HG03565 (cell line): ENCODE data around the gene ZFP57.
"Not testable (repeated sequence)": the region's sequence is repeated elsewhere in the genome, so short reads cannot be mapped to it uniquely, and the experiment has no call there.

Source experiments
- ATAC-seq: cut with Tn5 transposase; IDR thresholded peaks from one replicate; pipeline ENCODE4 v1.9.1; 2021; ENCODE audit warnings: mild to moderate bottlenecking, moderate library complexity; ENCODE audit not compliant: unreplicated experiment

ZFP57 gene

DNA sequence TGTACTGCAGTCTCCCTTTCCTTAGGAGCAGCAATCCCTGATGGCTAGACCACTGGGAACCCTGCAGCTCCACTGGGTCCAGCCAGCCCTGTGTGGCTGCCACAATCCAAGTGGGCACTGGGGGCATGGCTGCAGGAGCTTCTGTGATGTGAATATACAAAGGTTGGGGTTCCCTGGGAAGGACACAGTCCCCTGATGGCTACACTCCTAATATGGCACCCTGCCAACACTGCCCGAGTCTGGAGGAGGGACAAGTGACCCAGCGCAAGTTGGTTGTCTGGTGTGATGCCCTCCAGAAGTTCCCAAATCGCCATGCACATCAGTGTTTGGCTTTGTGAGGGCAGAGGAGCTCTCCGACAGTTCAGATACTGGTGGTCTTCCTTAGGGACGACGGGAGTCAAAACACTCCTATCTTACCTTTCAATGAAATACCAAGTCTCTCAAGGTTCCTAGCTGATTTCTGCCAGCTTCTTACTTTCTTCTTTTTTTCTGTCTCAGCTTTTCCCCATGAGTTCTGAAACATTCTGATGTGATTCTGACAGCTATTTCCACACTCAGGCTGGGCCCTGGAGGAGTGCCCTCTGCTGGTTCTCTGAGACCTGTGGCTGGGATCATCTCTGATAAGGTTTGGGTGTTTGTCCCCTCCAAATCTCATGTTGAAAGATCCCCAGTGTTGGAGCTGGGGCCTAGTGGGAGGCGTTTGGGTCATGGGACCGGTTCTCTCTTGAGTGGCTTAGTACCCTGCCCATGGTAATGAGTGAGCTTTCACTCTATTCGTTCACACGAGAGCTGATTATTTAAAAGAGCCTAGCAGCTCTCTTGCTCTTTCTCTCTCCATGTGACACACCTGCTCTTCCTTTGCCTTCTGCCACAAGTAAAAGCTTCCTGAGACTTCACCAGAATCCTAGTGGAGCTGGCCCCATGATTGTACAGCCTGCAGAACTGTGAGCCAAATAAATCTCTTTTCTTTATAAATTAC is 15.5 kb upstream of the ZFP57 start:
- no peak for ATAC-seq

DNA sequence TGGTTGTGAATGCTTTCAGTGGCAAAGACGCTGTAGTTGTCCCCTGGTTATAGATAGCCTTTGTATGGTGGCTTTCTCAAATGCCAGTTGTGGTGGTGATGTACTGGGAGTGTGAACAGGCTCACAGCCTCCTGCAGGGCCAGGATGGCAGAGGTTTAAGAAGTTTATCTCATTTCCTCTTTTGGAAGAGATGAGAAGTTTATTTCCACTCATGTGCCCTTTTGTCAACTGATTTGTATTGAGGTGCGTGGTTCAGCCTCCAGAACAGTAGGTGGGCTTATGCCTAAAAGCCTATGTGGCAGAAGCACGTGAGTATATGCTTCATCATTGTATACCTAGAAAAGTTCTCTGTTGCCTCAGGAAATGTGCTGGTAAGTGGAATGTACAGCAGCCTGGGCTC is 13.7 kb upstream of the ZFP57 start:
- ATAC-seq, result no peak

DNA sequence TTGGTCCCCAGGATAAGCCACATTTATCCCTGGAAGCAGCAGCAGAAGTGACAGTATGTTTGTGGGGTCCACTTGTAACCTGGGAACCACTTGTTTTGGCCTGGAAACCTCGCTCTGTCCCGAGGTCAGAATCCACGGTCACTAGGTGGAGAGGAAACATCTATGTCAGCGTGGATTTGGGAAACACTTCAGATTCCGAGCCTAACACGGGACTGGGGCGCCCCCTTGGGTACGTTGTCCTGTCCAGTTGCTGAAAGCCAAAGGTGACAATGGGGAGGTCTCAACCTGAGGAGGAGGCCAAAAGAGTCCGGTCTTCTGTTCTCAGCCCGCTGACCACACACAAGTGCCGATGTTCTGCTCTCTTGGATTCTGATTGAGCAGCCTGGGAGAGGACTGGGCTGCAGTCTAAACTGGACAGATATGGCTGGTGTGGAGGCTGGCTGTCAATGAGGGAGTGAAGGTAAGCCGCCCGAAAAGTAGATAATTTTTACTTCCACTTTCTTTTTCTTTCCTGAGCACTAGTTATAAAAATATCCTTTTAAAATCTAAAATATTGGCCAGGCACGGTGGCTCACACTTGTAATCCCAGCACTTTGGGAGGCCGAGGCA is 4.9 kb upstream of the ZFP57 start:
- no peak for ATAC-seq

DNA sequence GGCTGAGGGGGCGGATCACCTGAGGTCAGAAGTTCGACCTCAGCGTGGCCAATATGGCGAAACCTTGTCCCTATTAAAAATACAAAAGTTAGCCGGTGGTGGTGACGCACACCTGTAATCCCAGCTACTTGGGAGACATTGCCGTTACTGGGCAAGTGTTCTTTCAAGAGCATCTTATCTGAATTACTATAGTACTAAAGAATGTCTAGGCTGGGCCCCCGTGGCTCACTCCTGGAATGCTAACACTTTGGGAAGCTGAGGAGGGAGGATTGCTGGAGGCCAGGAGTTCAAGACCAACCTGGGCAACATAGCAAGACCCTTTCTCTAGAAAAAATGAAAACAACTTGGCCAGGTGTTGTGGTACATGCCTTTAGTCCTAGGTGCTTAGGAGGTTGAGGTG is 859 bp upstream of the ZFP57 start:
- no peak for ATAC-seq

DNA sequence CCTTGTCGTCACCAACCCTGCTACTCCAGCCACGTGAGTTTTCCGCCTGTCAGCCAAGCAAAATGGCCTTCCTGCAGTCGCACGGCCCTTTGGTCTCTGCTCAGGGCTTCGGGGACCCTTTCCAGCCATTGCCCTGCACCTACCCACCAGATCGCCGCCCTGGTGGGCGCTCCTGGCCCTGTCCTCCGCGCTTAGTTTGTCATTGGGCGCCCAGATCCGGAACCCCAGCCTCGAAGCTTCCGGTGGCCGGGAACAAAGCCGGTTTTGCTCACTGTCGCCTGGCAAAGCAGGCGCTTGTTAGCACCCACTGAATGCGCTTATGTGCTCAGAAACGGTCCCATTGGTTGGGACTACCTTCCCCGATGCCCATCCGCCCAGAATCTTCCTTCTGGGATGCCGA is 536 bp downstream of the ZFP57 start:
- no peak for ATAC-seq

DNA sequence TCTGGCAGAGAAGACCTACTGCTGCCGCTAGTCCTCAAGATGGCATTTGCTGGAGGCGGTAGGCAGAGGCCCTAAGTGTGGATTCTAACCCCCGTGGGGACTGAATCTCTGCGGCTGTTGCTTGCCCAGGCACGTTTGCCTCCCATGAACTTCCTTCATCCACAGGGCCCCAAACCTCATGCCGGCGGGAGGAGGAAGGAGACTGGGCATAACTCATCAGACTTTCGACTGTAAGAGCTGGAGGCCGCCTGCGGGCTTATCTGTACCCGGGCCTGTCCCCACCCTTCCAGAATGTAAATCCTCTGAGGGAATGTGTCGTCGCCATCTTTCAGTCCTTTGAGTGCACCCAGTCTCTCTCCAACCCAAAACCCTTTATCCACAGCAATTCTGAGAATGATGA is 990 bp downstream of the ZFP57 start:
- no peak for ATAC-seq

DNA sequence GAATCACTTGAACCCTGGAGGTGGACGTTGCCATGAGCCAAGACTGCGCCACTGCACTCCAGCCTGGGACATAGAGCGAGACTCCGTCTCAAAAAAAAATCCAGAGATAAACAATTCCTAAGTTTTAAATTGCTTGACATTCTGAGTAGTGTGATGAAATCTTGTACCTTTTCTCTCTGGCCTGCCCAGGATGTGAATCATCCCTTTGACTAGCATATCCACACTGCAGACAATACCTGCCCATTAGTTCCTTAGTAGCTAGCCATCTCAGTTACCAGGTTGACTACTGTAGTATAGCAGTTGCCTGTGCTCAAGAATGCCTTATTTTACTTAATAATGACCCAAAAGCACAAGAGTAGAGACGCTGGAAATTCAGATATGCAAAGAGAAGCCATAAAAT is 2.8 kb downstream of the ZFP57 start:
- ATAC-seq, result no peak

DNA sequence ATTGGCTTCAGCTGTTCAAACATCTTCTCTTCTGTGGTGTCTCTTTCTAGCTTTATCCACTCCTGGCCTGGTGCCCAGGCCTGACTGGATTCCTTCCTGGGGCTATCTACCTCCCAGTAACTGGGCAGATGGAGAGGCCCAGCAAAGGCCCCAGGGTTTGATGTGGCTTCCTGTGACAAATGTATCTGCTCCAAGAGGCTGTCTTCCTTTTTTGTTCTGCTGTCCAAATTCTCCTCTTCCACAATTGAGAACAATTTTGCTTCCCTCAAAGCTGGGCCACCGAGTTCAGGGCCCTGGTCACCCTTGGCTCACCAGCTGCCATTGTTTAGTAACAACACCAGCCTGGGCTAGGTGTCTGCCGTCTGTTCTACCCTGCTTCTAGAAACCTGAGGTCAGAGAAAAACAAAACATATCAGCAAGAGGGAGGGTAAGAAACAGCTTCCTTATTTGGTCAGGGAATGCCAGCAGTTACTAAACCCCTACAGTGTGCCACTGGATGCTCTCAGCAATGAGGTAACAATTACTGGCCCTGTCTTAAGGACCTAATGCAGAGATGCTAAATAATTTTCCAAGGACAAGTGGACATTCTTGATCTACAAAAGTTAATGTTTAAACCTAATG is 3.9 kb downstream of the ZFP57 start:
- ATAC-seq, result no peak

DNA sequence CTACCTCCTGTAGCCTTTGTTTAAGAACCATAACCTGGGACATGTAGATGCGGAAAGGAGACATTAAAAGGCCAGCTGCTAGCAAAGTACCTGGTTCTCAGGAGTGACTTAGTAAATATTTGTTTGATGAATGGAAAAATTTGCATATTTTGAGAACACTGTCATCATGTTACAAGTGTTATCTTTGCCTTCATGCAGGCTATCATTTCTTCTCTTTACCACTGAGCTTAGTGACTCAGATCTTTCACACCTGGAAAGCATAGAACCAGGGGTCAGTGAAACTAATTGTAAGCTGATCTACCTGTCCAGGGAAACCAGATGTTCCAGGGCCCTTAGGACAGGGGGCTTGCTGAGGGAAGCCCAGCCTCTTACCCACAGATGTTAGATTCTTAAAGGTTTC is 5.4 kb downstream of the ZFP57 start:
- ATAC-seq, result no peak

DNA sequence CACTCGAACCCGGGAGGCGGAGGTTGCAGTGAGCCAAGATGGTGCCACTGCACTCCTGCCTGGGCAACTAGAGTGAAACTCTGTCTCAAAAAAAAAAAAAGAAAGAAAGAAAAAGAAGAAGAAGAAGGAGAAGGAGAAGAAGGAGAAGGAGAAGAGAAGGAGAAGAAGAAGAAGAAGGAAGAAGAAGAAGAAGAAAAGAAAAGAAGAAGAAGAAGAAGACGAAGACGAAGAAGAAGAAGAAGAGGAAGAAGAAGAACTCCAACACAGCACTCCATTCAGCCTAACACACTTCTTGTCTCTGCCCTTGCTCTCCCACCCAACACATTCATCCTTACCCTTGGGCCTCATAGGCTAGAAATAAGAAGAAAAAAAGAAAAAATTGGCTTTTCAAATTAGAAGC is 6.9 kb downstream of the ZFP57 start:
- ATAC-seq, result no peak

DNA sequence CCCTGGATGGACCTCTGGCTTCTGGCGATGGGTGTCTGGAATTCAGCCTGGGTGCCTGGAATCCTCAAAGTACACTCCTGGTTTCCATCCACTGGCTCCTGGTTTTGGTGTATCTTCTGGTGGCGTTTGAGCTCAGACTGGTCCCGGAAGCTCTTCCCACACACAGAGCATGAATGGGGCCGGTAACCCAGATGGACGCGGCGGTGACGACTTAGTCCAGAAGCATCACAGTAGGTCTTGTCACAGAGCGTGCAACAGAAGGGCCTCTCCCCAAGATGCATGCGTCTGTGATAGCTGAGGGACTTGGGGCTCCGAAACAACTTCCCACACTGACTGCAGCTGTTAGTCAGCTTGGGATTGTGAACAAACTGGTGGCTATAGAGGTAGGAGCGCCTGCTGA is 7.8 kb downstream of the ZFP57 start:
- ATAC-seq, result no peak

DNA sequence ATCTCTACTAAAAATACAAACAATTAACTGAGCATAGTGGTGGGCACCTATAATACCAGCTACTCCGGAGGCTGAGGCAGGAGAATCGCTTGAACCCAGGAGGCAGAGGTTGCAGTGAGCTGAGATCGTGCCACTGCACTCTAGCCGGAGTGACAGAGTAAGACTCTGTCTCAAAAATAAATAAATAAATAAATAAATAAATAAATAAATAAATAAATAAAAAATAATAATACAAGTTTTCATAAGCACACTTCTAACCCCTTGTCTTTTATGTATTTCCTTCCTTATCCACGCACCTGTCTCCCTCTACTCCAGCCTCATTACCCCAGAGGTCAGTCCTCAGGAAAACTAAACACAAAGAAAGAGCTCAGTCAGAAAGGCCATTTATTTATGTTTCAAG is 8.8 kb downstream of the ZFP57 start:
- not testable (repeated sequence) for ATAC-seq

DNA sequence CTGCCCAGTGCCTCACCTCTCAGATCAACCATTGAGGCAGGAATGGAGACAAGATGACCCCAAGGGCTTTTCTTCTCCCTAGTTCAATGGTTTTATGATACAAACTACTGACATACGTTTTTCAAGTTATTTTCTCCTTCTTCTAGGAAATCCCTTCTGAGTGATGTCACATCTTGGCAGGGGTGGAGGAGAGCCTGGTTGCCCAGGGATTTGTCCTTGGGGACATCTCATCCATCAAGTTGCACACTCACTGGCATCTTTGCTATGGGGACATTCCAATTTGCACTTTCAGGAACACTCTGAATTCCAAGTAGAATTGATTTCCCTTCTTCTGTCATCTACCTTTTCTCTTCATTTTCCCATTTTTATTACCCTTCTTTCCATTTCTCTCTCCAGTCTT is 9.9 kb downstream of the ZFP57 start:
- ATAC-seq, result no peak

DNA sequence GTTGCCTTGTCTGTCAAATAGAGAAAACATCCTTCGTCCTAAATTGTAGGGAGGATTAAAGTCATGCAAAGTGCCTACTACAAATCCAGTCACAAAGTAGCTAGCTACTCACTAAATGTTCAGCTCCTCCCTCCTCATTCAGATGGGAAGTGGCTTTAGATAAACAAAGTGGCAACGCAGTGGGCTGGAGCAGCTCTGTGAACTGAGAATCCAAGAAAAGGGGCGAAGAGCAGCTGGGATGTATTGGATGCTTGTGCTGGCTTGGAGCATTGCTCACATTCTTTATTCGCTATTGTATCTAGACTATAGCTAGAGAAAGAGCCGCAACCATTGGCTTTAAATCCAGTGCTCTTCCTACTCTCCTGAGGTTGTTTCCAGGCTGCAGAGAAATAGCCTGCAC is 13.8 kb downstream of the ZFP57 start:
- no peak for ATAC-seq

DNA sequence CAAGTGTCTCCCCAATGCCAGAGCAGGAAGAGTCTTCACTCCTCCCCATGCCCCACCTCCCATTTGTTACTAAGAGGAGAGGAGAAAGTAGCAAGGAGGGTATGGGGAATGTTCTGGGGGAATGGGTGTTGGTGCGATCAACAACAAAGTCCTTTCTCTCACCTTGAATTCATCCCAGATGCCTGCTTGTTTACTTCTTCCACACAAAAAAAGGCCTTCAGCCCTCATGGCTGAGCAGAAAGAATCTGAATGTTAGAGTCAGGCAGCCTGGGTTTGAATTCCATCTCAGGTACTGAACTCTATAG is 14.2 kb downstream of the ZFP57 start:
- ATAC-seq, result no peak

DNA sequence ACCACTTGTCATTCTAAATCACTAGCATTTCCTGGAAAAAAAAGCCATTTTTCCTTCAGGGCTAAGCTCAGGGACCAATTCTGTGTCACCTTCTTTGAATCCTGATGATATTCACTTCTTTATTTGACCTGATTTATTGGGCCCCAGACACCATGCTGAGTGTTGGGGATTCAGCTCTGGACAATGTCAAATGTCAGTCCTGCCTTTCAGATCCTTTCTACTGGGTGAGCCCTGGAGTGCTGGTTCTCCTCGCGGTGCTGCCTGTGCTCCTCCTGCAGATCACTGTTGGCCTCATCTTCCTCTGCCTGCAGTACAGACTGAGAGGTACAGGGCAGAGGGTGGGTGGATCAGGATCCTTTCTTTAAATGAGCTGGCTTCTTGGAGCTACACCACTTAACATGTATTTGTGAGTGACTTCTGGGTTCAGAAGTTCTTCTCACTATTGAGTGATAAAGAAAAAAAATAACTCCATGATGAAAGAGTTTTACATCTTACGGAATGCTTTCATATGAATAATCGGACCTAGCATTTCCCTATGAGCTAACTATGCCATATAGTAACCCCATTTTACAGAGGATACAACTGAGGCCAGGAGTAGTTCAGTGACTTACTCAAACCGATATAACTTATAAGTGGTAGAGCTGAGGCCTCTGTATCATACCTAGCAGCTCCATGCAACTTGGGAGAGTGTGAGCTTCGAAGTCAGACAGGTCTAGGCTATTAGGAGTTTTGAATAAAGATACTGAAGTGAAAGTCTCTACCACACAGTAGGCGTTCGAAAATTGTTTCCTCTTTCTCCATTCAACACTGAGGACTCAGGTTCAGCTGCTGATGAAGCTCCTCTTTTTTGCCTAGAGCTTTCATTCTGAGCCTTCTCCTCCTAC is 14.8 kb downstream of the ZFP57 start:
- no peak for ATAC-seq

DNA sequence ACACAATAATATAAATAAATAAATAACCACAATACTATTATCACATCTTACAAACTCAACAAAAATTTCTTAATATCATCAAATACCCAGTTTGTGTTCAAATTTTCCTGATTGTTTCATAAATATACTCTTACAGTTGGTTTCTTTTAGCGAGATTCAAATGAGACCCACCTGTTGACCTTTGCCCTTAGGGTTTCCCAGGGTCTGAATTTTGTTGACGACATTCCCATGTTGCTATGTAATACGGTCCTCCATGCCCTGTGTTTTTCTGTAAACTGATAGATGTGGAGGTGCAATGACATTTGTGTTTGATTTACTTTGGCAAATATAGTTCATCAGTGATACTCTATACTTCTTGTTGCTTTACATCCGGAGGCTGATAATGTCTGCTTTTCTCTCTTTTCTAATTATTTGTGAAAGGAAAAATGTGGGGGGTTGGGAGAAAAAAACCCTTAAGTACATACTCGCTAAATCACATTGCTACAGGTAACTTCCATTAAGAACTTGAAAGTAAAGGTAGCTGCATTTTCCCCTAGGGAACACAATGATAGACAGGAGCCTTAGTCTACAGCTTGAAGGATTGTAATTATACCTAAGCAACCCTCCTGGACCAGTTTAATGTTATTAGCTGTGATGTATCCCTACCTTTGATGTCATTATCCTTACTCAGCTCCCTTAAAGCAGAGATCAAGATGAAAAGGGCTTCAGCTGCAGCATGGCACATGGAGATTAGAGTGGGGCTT is 17.5 kb downstream of the ZFP57 start:
- no peak for ATAC-seq

DNA sequence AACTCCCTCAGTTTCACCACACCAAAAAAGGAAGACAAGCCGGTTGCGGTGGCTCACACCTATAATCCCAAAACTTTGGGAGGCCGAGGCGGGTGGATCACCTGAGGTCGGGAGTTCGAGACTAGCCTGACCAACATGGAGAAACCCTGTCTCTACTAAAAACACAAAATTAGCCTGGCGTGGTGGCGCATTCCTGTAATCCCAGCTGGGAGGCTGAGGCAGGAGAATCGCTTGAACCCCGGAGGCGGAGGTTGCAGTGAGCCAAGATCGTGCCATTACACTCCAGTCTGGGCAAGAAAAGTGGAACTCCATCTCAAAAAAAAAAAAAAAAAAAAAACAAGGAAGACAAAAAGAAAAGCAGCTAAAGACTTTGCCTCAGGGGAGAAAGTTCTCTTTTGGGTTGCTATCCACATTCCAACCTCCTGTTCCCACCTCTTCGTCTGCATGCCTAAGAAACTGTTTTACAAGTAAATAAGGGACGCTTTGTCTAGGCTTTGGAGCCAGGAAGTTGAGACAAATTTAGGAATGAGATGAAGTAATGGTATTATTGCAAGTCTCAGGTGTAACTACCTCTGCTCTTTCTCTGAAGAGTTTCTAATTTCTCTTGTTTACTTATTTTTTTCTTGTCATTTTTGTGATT is 19.3 kb downstream of the ZFP57 start:
- ATAC-seq, result not testable (repeated sequence)

DNA sequence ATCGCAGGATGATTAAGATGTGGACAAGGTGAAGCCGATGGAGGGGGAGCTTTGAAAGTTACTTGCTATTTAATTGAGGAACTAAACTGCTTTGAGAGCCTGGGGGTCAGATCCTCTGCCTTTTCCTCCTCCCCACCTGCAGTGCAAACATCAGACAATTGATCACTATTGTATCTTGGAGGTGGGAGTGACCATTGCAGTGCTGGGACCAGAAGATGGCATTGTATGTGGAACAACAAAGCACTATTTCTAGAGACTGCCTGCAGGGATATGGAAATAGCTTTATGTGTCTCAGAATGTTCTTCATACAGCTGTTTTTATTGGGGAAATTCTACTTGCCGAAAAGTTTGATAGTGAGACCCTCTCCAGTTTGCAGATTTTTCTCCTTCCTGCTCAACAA is 19.9 kb downstream of the ZFP57 start:
- ATAC-seq, result no peak

DNA sequence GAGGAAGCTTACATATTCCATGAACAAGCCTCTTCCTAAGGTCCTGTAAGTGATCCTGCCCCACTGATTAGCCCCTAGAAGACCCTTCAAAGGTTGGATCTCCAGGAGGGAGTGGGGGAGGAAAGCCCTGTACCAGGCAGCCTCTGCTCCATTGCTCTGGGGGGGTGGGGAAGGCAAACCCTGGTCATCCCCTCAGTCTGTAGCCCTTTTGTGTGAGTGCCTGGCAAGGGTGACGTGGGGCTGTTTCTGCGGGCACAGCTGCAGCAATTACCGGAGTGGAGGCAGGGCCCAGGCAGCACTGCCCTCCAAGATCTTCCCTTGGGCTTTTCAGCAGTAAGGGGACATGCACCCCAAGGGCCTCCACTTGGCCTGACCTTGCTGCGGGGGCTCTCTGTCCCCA is 24.2 kb downstream of the ZFP57 start, which contains the start of gene MOG:
TSS of gene MOG (plus strand) at position 295 of the 400 bp plus-strand sequence. CDS start 118 bp downstream, outside the sequence.
- no peak for ATAC-seq
